Right ventricle myocardium superior (tissue), 1 donor: ENCODE data around the gene SLC1A3. TPM values are rescaled to one million over a fixed set of nuclear protein-coding genes. Genes with fewer than 3 reads are reported as not detected.
"Not testable (repeated sequence)": the region's sequence is repeated elsewhere in the genome, so short reads cannot be mapped to it uniquely, and the experiment has no call there.

Experiments
- ATAC-seq: fragments of 200-7000 bp; cut with Tn5 transposase; one replicate; pipeline ENCODE4 v1.9.1; 2020; ENCODE audit warnings: mild to moderate bottlenecking; ENCODE audit not compliant: poor library complexity
- DNase-seq: peaks from one replicate; pipeline ENCODE4 v3.0.0-alpha.2; 2020
- intact Hi-C: fragments of 100-400 bp; cut with DNase I; formaldehyde crosslinking; loops from one replicate; pipeline ENCODE4 v1.11.2; 2022
- long read RNA-seq: library from polyadenylated mRNA; unstranded; transcript quantifications from one replicate; pipeline ENCODE4 v2.0.0, GENCODE V29; 2021
- total RNA-seq: library from RNA; stranded (reverse); fragmentation: NEBNext Ultra II Directional; extraction: Animal tissue kit (Norgen Biotek cat#: 25700); gene quantifications from one replicate; pipeline ENCODE4 v1.2.1, GENCODE V29; 2021
- donor health status: DM: no; HTN: yes; CAD: no; lungs with severe emphysema.

Gene SLC1A3
- total RNA-seq, result 93.8 TPM
- long read RNA-seq, full-length matches to known transcripts, result 35 of 49 reads
- long read RNA-seq, partial matches to known transcripts, result 12 of 49 reads
- long read RNA-seq, other reads (novel, unspliced or antisense), result 2 of 49 reads

DNA sequence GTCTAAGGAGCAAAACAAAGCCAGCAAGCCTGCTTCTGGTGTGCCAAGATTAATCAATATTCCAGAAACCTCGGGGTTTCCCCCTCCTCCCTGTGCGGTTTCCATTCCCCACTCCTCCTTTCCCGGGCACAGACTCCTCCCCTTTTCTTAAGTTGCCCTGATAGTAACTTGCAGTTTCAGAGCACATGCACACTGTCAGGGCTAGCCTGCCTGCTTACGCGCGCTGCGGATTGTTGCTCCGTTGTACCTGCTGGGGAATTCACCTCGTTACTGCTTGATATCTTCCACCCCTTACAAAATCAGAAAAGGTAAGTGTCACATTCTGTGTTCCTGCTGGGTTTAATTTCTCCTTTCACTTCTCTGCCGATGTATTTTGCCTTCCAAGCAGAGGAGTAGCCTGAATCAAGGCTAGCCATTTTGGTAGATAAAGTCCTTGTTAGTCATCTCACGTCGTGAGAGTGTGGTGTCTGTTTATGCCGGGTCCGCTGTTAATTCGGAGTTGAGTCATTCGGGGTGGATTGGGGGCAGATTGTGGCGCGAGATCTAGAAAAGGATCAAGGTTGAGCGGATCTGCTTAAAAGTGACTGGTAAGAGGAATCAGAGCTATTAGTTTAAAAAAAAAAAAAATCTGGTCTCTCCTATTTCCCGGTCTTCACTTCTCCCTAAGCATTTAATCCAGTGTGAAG lies at the start of gene SLC1A3:
TSS of gene SLC1A3 (plus strand) at position 179 of the 686 bp plus-strand sequence. CDS start 1,818 bp downstream, outside the sequence.
- DNase-seq (peak; percentile 66), ATAC-seq (peak; percentile 87)
- intact Hi-C loops, result loop anchor here (5.0 to 10.0 kb wide), 2 partner anchors 86 to 192 kb away; no protein-coding TSS in a partner anchor

DNA sequence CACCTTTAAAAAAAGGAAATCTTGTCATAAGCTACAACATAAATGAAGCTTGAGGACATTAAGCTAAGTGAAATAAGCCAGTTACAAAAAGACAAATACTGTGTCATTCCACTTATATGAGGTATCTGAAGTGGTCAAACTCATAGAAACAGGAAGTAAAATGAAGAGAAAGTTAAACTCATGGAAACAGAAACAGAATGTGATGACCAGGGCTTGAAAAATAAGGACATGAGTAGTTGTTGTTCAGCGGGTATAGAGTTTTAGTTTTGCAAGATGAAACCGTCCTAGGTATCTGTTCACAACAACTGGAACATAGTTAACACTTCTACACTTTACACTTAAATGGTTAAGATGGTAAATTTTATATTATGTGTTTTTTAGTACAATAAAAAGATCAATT lies 47.8 kb upstream of the SLC1A3 start:
- no peak for ATAC-seq
- intact Hi-C loops, result no loop called here

DNA sequence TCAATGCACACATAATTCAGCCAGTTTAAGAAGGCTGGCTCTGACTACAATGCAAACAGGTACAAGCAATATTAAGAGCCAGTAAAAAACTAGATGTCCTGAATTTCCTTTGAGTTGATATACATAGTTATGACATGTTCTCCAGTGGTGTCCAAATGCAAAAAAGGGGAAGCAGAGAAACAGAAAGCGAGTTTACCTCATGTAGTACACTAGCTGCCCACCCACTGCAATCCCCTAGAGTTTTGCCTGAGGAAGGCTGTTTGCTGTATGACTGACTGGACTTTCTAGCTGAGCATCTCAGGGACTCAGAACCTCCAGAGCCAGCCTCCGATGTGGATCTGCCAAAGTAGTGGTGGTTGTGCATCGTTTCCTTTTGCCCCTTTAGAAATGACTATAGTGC lies 44.8 kb upstream of the SLC1A3 start:
- intact Hi-C loops, result no loop called here

More for the DNA sequence above, 47.8 kb upstream of the SLC1A3 start:
- no peak for DNase-seq

DNA sequence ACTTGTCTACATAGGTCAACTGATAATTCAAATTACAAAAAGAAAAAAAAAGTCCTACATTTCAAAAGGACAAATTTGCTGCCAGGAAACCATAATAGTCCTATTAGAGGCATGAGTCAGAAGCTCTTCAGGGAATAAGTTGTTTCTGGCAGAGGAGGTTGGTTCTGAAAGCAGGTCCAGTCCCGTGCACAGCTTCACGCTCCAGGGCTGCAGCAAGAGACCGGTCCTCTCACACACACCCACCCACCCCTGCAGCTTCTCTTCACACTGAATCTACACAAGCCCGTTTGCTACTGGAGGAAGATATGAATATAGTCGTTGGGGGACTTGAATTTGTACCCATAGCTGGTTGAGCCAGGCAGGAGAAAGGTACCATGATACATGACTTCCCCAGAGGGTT lies 36.9 kb upstream of the SLC1A3 start:
- DNase-seq (peak; percentile 65), ATAC-seq (peak; percentile 90)
- intact Hi-C loops, result no loop called here

More for the DNA sequence above, 44.8 kb upstream of the SLC1A3 start:
- no peak for DNase-seq
- ATAC-seq, result no peak

DNA sequence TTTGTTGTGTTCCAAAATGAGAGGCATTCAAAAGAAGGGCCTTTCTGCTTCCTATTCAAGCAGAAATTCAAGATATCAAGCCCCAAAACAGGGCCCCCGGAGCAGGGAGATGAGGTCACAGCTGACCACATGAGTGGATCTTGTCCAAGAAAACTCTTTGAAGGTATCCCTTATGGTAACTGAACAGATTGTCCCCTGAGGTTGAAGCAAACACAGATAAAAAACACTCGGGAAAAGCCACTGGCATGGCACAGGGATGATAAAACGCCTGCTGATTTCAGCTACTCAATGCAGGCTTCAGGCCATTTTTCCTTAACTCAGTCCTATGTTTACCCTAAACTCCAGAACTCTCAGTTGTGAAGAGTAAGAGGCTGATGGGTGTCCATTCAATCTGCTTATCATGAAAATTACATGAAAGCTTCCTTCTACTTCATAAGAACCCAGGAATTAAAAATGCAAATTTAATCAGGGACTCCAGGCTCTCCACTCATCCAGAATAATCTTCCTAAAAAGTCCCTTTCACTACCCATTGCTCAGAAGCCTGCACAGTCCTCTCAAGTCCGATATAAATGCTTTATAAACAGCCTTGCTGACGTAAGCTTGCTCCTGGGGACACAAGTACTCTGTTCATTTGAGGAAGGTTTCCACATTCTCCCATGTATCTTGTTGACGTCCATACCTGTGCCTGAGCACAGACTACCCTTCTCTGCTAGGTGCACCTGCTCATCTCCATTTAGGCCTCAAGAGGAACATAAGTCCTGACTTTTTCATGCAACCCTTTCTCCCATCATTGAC lies 35.9 kb upstream of the SLC1A3 start:
- DNase-seq (peak; percentile 37), ATAC-seq (peak; percentile 89)
- intact Hi-C loops, result no loop called here

DNA sequence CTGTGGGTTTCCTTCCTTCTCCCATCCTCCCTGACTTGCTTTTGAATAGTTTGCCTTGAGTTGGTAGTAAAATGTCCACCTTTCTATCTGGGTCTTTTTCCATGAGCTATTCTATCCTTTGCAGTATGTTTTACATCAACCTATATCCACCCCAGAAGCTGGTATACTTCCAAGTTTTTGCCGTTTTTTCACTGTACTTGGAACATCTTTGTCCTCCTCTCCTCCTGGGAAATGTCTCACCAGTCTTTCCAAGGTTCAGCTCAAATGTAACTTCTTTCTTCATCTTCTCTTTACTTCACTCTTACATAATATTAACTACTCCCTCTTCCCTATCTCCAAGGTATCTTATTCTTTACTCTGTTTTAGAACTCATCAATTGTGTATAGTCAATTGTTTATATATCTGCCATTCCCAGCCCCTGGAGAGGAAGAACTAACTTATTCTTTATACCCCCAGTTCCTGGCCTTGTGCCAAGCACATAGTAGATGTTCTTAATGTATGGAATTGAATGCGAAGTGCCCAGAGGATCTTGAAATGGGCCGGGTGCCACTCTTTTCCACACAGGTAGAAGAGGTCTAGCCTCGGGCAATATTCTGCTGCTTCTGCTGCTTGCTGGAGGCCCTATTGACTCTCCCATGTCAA lies 34.9 kb upstream of the SLC1A3 start:
- intact Hi-C loops, result no loop called here
- ATAC-seq (no peak), DNase-seq (no peak)

DNA sequence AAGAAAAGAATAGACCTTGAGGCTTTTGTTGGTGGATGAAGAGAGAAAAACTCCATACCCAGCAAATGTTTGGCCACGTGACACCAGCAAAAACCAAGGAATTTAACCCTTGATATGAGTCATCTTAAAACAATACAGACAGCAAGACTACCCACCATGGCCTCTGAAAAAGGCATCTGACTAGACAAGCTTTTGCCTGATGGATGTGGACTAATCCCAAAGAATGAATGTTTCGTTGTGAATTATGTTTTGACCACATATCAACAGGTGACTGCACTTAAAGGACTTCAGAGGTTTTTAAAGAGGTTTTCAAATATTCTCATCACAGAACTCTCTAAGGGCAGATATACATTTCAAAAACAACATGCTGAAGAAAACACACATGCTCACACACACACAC lies 33.0 kb upstream of the SLC1A3 start:
- ATAC-seq (no peak), DNase-seq (no peak)
- intact Hi-C loops, result no loop called here

DNA sequence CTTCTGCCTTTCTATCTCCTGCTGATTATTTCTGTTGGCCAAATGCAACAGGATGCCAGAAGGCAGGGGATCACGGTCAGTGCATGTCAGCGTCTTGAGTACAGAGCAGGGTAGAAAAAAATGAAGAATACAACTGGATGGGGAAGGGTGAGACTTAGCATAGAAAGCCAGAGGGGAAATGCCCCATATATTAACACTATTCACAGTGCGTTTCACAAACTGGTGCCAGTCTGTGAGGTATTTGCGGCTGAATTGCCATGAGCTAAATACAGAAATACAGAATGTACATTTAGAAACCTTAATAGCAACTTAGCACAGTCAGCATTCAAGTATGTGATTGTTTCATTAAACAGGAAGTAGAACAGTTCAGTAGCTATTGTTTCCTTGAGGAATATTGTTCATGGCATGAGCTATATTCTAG lies 31.0 kb upstream of the SLC1A3 start:
- intact Hi-C loops, result no loop called here
- ATAC-seq, result peak; percentile 26

DNA sequence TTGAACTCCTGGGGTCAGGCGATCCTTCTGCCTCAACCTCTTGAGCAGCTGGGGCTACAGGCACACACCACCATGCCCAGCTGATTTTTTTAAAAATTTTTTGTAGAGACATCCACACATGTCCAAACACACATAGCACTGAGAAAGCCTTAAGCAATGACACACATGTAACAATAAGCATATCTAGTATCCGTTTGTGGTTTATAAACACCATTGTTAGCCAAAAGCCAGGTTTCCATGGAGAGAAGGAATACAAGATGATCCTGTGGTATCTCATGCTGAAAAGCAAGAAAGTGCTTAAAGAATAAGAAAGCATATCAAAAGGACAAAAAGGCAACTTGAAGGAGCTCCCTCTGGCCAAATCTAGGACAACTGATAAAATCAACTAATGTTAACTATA lies 29.7 kb upstream of the SLC1A3 start:
- intact Hi-C loops, result no loop called here
- ATAC-seq (no peak), DNase-seq (no peak)

More for the DNA sequence above, 31.0 kb upstream of the SLC1A3 start:
- no peak for DNase-seq

DNA sequence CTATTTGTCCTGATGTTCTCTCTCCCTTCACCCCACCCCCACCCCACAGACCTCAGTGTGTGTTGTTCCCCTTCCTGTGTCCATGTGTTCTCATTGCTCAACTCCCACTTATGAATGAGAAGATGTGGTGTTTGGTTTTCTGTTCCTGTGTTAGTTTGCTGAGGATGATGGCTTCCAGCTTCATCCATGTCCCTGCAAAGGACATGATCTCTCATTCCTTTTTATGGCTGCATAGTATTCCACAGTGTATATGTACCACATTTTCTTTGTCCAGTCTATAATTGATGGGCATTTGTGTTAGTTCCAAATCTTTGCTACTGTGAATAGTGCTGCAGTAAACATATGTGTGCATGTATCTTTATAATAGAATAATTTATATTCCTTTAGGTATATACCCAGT lies 26.5 kb upstream of the SLC1A3 start:
- ATAC-seq, intact Hi-C loops: not testable (repeated sequence)

DNA sequence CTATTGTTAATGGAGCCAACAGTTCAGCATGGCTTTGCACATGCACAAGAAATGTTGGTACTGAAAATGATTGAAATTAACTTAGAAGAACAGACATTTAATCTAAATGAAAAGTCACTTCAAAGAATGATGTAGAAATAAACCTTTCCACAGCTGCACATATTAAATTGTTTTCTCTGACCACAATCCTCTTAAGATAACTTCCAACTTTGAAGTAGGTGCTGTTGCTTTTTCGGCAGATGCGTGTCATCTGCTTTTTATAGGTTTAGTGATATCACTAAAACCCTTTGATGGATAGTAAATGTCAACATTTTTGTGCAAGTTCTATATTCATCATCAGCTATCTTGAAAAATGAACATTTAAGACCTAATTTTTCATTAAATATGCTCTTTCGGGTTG lies 25.3 kb upstream of the SLC1A3 start:
- intact Hi-C loops, result no loop called here
- DNase-seq (no peak), ATAC-seq (no peak)

More for the DNA sequence above, 26.5 kb upstream of the SLC1A3 start:
- DNase-seq, result not testable (repeated sequence)

DNA sequence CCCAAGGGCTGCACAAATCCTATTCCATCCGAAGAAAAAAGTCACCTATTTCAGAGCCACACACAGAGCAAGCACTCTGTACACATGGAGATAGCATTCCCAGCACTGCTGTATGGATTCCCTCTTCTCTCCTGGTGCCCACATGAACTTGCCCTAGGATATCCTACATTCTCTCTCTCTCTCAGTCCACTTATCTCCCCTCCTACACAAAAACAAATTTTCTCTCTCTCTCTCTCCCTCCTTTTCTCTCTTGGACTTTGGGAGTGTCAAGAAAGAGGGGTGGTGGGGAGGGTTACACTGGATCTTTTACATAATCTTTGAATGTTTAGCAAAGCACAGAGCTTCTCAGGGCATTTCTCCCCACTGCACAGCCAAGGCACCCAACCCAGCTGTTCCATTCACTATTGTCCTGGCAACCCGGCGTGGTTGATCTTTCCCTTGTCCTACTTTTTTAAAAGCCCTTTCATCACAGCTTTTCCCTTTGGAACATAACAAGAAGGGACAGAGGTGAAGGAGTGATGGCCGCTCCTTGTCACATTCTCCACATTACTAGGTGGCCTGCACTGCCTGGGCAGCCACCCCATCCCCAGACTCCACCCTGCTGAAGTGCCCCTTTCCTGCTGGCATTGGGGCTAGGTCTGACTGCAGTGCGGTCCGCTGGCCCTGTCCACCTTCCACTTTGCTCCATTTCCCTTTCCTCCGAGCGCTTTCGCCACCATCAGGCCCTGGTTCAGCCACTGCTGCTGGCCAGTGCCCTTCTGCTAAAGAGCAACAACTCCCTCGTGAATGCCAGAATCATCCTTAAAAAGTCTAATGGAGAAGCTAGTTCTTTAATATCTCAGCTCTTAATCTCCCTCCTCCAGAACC lies 22.2 kb upstream of the SLC1A3 start:
- intact Hi-C loops, result no loop called here
- no peak for ATAC-seq
- DNase-seq, result no peak

DNA sequence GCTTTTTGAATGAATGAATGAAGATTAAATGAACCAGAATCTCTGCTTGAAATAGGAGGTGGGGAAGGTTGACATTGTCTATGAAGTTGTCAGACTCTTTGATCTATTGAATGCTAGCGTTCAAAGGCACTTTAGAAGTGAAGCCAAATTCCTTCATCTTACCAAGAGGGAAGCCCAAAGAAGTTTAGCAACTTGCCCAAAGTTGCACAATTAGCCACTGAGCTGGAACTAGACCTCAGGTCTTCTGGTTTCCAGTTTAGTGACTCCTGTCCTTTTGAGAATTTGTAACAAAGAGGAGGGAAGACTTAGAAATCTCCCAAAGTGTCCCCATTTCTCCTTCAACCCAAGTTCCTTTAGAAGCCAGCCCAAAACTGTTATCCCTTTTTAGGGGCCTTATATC lies 20.7 kb upstream of the SLC1A3 start:
- DNase-seq (no peak), ATAC-seq (no peak)
- intact Hi-C loops, result no loop called here

DNA sequence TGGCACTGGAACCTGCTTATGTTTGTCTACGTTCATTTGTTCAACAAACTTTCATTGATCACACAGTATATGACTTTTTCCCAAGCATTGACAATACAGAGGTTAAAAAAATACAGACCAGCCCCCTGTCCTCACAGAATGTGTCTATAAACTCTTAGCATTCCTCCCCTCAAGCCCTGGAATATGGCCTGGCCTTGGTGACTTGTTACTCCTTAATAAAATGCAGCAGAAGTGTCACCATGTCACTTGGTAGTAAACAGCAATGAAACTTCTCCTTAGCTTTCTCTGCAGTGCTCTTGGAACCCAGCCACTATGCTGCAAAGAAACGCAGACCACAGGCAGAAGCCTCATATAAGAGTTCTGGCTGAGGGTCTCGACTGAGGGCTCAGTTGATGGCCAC lies 19.1 kb upstream of the SLC1A3 start:
- intact Hi-C loops, result no loop called here
- ATAC-seq (no peak), DNase-seq (no peak)

DNA sequence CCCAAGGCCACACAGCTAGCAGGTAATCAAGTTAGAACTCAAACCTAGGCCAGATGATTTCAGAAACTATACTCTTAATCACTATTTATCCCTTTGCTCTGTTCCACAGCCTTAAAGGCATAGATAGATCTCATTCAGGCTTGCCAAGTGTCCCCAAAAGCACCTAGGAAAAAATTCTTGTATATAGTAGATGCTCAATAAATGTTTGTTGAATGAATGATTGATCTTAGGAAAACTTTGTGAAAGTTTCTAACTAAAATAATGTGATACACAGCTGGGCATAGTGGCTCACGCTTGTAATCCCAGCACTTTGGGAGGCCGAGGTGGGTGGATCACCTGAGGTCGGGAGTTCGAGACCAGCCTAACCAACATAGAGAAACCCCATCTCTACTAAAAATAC lies 16.7 kb upstream of the SLC1A3 start:
- DNase-seq, ATAC-seq, intact Hi-C loops: not testable (repeated sequence)

DNA sequence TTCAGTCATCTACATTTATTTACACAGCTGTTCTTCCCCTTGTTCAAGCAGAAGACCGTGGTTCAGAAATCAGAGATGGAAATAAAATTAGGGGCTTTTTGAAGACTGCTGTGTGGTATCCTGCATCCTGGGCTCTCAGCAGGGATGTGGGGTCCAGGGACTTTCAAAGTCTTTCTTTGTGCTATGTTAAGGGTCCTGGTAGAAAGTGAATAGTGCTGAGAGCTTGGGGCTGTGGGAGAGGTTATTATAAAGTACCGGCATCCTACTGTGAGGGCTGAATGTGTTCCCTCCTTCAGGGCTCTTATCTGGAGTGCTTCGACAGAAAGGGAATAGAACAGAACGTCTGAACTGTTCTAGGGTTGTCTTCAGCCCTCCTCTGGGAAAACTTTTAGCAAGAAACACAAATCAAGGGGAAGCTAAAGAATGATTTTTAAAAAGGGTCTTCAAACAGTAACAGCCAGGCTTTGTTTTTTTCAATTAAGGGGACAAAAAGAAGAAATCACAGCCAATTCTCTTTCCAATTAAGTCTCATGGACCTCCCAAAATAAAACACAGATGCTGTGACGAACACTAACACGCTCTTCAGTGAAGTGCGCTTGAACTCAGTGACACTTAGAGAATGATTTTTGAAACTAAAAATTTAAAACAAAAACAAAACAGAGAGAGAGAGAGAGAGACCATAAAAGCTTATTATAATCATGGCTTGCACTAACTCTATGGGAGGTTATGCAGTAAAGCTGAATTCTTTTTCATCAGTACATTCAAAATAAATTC lies 15.7 kb upstream of the SLC1A3 start:
- intact Hi-C loops, result no loop called here
- DNase-seq, result no peak
- peak; percentile 90 for ATAC-seq

DNA sequence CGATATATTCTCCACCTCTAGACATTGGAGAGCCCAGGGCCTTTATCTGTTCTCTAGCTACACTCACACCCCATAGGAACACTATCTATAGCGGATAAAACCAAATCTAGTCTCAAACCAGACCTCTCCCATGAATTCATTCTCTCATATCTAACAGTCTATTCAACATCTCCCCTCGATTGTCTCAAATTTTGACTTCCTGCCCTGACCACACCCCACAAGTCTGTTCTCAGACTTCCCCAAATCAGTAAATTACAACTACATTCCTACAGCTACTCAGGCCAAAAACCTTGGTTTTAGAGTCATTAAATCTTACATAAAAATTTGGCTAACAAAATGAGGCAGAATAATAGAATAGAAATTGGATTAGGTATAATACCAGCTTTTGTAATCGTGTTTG lies 12.5 kb upstream of the SLC1A3 start:
- ATAC-seq, result no peak
- intact Hi-C loops, result no loop called here

DNA sequence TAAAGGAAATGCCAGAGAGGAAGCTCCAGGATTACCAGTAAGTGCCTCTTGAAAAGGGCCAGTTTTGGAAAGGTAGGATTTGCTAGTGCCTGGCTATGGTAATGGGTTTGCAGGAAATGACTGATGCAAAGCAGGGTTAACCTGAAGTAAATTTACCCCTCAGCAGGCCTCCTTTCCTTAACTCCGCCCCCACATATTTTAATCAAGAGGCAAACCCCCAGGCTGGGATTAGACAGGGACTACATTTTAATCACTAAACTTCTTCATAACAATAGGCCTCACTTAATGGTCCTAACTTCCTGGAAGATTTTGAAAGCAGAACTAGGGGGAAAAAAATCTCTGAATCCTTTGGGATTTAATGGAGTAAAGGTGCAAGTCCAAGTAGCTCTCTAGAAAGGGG lies 10.2 kb upstream of the SLC1A3 start:
- intact Hi-C loops, result no loop called here
- DNase-seq, result no peak
- ATAC-seq, result no peak

More for the DNA sequence above, 12.5 kb upstream of the SLC1A3 start:
- no peak for DNase-seq
